Embryonic facial prominence (tissue), 1 donor: ENCODE measurements around the gene MBD3L1.

Experiments used
- DNase-seq: peaks from one replicate; pipeline ENCODE4 v3.0.0-alpha.2; 2016; ENCODE audit errors: extremely low spot score

MBD3L1 gene

DNA sequence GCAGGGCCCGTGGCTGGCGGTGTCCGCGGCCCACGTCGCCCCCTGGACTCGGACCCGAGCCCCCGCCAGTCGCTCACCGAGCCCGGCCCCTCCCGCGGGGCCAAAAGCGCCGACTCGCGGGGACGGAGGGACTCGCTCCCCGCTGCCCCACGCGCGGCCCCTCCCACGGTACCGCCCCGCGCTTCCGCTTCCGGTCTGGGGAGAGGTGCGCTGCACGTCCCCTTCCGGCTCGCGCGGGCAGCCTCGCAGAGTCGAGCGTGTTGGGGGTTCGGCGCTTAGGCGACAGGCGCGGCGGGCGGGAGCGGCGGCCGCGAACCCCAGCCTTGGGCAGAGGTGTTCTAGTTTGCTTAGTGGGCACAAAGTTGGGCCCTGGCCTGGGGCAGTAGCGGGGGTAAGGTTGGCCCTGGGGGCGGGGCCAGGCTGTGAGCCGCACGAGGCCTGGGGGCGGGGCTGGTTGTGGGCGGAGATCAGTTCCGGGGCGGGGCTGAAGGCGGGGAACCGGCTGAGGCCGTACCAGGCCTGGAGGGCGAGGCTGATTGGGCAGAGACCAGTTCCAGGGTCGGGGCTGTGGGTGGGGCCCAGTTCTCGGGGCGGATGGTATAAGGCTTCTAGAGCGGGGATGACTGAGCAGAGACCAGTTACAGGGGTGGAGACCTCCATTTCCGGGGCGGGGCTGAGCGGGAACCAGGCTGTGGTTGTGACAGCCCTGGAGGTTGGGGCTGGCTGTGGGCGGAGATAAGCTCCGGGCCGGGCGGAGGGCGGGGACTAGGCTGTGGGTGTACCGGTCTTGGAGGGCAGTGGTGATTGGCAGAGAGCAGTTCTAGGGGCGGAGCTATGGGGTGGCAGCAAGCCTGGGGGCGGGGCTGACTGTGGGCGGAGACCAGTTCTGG lies at the start of gene MBD3L1, which contains the start of gene ZNF558:
TSS of gene MBD3L1 (plus strand) at position 246 of the 890 bp plus-strand sequence. CDS start 10,302 bp downstream, outside the sequence.
TSS of gene ZNF558 (minus strand) at position 173 of the 890 bp plus-strand sequence. CDS start 9,645 bp downstream, outside the sequence.
- peak; percentile 90 for DNase-seq

GRCh38 chr19:8794823-8795222 lies 37.4 kb upstream of the MBD3L1 start:
- DNase-seq, result no peak

DNA sequence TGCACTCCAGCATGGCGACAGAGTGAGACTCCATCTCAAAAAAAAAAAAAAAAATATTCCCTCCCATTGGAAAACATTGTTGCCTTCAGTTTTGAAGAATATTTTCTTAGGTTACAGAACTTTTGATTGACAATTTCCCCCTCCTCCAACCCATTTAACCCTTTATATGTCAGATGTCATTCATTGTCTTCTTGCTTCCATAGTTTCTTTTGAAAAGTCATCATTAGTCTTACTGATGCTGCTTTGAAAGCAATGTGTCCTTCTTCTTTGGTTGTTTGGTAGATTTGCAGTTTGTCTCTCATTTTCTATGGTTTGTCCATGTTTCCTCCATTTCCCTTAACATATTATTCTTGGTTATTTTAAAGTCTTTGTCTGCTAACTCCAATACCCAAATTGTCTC lies 25.5 kb upstream of the MBD3L1 start:
- DNase-seq, result no peak

DNA sequence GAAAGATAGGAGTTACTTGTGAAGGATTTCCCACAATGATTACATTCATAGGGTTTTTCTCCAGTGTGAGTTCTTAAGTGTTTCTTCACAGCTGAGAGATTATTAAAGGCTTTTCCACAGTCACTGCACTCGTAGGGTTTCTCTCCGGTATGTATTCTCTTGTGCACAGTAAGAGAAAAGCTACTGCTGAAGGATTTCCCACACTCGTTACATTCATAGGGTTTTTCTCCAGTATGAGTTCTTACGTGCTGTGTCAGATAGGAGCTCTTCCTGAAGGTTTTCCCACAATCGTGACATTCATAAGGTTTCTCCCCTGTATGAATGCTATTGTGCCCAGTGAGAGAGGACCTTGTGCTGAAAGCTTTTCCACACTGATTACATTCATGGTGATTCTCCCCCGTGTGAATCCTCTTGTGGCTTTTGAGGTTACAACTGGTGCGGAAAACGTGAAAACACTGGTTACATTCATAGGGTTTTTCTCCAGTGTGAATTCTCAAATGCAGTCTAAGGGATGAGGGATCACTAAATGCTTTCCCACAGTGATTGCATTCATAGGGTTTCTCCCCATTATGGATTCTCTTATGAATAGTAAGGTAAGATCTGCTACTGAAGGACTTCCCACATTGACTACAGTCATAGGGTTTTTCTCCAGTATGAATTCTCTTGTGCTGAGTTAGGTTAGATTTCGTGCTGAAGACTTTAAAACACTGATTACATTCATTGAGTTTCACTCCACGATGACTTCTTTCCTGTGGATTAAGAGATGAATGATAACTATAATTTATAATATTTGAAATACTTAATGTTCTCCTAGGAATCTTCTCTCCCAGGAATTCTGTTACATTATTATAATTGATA lies 20.6 kb upstream of the MBD3L1 start:
- DNase-seq, result no peak

DNA sequence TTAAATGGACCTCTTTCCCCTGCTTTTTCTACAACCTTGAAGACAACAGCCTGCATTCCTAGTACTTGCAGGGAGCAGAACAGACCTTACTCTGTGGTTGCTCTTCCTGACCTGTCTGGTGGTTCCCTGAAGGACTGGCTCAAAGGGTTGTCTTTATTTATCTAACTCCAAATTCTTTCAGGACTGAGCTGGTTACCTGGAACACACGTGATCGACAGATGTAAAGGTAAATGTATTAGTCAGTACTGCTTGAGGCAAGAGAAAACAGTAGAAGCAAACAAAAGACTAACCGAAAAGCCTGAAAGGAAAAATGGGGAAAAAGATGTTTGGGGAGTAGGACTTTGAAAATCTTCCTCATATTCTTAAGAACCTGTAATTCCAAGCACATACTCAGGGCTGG lies 18.0 kb upstream of the MBD3L1 start:
- DNase-seq, result no peak

GRCh38 chr19:8815780-8816179 lies 16.4 kb upstream of the MBD3L1 start:
- DNase-seq, result no peak

DNA sequence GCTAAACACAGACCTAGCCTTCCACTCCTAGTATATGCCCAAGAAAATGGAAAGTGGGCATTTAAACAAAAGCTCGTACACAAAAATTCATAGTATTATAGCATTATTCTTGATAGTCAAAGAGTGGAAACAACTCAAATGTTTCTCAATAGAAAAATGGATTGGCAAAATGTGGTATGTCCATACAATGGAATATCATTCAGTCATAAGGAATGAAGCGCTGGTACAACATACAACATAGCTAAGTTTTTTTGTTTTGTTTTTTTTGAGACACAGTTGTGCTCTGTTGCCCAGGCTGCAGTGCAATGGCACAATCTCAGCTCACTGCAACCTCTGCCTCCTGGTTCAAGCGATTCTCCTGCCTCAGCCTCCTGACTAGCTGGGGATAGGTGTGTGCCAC lies 11.9 kb upstream of the MBD3L1 start:
- DNase-seq, result no peak

- DNase-seq, result no peak
Observed at GRCh38 chr19:8821748-8822241, 10.4 kb upstream of the MBD3L1 start.

GRCh38 chr19:8826371-8826770 lies 5.8 kb upstream of the MBD3L1 start:
- DNase-seq, result no peak

DNA sequence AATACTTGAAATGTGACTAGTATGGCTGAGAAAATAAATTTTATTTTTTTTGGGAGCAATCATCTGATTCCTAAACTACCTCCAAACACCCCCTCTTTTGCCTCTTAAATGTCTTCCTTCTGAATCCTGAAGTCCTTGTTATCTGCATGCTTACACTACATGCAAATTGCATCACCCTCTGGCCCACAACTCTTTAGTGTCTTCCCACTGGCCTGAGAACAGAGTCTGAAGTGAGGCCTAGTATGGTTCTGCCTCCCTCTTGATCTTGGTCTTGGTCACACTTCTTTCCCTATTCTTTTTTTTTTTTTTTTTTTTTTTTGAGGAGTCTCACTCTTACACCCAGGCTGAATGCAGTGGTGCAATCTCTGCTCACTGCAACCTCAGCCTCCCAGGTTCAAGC lies 4.9 kb upstream of the MBD3L1 start:
- DNase-seq, result no peak

DNA sequence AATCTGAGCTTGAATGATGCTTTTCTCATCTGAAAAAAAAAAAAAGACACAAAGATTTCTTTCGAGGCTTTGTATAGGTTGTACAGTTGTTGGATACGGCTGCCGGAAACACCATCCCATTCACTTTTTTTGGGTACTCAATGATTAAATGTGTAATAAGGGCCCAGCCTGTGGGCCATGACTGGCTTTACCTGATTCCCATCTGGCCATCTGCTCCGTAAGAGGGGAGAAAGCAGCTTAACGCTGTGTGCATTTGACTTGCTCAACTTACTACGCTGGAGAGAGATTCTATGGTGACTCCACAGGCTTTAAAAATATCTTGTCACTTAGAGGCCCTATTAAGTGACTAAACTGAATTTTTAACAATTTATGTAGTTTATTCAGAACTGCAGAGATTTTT lies 804 bp upstream of the MBD3L1 start:
- DNase-seq, result no peak

DNA sequence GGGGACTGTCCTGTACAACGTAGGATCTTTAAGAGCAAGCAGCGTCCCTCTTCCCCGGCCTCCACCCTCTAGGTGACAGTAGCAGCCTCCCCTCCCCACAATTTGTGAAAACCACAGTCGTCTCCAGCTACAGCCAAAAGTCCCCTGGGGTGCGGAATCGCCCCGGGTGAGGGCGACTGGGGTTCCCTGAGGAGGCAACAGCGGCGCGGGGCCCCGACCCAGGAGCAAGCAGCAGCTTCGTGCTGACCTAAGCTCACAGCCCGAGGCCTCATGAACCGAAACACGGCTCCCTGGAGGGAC lies 395 bp upstream of the MBD3L1 start:
- no peak for DNase-seq

DNA sequence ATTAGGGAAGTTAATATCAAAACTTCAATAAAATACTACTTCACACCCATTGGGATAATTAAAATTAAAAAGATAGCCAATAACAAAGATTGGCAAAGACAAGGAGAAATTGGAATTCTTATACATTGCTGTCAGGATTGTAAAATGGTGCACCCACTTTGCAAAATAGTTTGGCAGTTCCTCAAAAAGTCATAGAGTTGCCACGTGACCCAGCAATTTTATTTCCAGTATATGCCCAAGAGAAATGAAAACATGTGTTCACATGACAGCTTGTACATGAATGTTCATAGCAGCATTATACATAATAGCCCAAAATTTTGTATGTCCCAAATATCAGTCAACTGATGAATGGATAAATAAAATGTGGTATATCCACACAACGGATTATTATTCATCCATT lies 3.3 kb downstream of the MBD3L1 start:
- DNase-seq, result no peak

GRCh38 chr19:8835877-8836276 lies 3.7 kb downstream of the MBD3L1 start:
- no peak for DNase-seq

DNA sequence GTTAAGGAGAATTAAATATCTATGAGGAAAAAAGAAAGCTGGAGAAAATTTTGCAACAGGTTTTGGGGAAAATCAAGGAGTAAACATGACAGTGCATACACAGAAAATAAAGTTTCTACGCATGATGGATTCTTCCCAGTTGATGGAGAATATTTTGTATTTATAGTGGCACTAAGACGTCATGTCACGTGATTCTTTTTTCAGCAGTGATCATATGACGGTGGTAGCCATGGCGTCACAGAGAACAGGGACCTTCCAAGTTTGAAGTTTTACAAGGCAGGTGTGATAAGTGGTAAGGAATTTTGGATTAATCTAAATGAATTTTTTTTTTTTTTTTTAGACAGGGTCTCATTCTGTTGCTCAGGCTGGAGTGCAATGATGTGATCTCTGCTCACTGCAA lies 8.5 kb downstream of the MBD3L1 start:
- DNase-seq, result no peak

- DNase-seq, result no peak
Observed at GRCh38 chr19:8846819-8847218, 14.6 kb downstream of the MBD3L1 start.

DNA sequence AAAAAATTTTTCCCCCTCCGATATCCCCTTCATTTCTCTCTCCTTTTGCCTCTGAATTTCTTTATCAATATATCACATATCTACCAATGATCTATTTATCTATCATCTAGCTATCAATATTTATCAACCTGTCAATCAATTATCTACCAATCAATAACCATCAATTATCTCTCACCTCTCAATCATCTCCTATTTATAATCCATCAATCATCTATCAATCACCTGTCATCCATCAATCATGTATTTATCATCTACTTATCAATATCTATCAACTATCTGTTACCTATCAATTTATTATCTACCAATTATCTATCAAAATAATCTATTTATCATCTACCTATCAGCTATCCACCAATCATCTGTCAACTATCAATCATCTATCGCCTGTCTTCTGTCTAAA lies 17.1 kb downstream of the MBD3L1 start:
- no peak for DNase-seq

- DNase-seq, result no peak
Observed at GRCh38 chr19:8850488-8850887, 18.3 kb downstream of the MBD3L1 start.

- no peak for DNase-seq
Observed at GRCh38 chr19:8858260-8858659, 26.1 kb downstream of the MBD3L1 start.

DNA sequence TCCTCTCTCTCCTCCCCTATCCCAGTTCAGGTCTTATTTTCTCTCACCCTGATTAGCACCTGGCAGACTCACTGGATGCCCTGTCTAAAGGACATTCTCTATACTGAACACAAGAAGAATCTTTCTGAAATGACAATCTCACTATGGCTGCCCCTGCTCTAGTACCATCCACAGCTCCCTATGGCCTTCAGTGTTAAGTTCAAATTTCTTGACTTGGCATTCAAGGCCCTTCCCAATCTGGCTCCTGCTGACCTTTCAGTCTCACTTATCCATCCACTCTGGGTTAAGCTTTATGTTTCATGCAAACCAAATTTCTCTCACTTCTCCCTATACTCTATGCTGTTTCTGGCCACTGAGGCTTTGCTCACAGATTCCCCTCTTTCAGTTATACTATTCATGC lies 34.2 kb downstream of the MBD3L1 start:
- no peak for DNase-seq

GRCh38 chr19:8877854-8878705 lies 45.9 kb downstream of the MBD3L1 start:
- no peak for DNase-seq
